K562 (cell line): Measurements from ENCODE around the gene AGTR1. TPM values are rescaled to one million over a fixed set of nuclear protein-coding genes. Genes with fewer than 3 reads are reported as not detected.

ENCODE experiments used
- ATAC-seq: fragments of 200-7000 bp; cut with Tn5 transposase; 3 replicates; pipeline ENCODE4 v1.9.1; 2020; ENCODE audit warnings: moderate library complexity
- BruUV-seq: library from RNA; stranded (reverse); fragments of 400-500 nt; replicated peaks from 2 replicates; lab custom pipeline; 2021; lab: Mats Ljungman, UMichigan
- CTCF ChIA-PET: fragments of 300-600 bp; formaldehyde crosslinking; extraction: SDS; loops from one replicate; lab custom pipeline; 2021; ENCODE audit warnings: low intra/inter-chr PET ratio; lab: Yijun Ruan, JAX
- POLR2A ChIA-PET: fragments of 300-600, 350-650 bp; sonication (Branson Sonifier 250); formaldehyde crosslinking; extraction: SDS; loops from one replicate; lab custom pipeline; 2021; ENCODE audit warnings: antibody characterized with exemption, inconsistent platforms; lab: Yijun Ruan, JAX
- DNase-seq, 4 experiments: peaks; one replicate each; pipeline versions ENCODE4 v3.0.0 to v3.0.0-alpha.2; 2011 to 2018; ENCODE audit warnings: low spot score in 3 of 4, mixed read lengths in 3 of 4; ENCODE audit errors: extremely low read depth in 1 of 4
- FAIRE-seq: peaks from 2 replicates; lab custom pipeline; 2011; peaks lifted over from hg19 to GRCh38; lab: Jason Lieb, UNC
- H2AFZ ChIP-seq: 2 replicates; pipeline ENCODE4 v1.6.0; 2011; ENCODE audit warnings: low read depth, low read length, control low read depth, inconsistent platforms
- H3K27ac ChIP-seq: fragments of 200-600 bp; 3 replicates; pipeline ENCODE4 v1.8.0; 2011; ENCODE audit warnings: low read depth, mild to moderate bottlenecking, control low read depth, inconsistent platforms, low read length, moderate library complexity, mixed read lengths; ENCODE audit errors: extremely low read depth
- H3K27me3 ChIP-seq, 2 experiments: fragments of 300-600 bp in 1 of 2; 2 replicates in 1 of 2; 3 replicates in 1 of 2; pipeline versions ENCODE4 v1.6.0 to v1.8.0; 2011; ENCODE audit warnings: inconsistent platforms in 2 of 2, low read length in 2 of 2, mild to moderate bottlenecking in 1 of 2, mixed read lengths in 1 of 2, moderate library complexity in 1 of 2; ENCODE audit not compliant: control insufficient read depth in 2 of 2, insufficient read depth in 2 of 2
- H3K36me3 ChIP-seq: fragments of 300-600 bp; 3 replicates; pipeline ENCODE4 v1.8.0; 2011; ENCODE audit warnings: mild to moderate bottlenecking, low read length, inconsistent platforms; ENCODE audit not compliant: control insufficient read depth, insufficient read depth
- H3K4me1 ChIP-seq, 2 experiments: fragments of 200-600 bp in 1 of 2; replicated peaks in 1 of 2; 2 replicates in 1 of 2; 3 replicates in 1 of 2; pipeline versions ENCODE4 v1.5.1 to v1.8.0; 2011; ENCODE audit warnings: inconsistent platforms in 2 of 2, low read length in 2 of 2, mild to moderate bottlenecking in 1 of 2, mixed read lengths in 1 of 2, moderate library complexity in 1 of 2; ENCODE audit not compliant: control insufficient read depth in 2 of 2, insufficient read depth in 2 of 2
- H3K4me2 ChIP-seq: 2 replicates; pipeline ENCODE4 v1.6.1; 2011; ENCODE audit warnings: low read length, control low read depth, inconsistent platforms, mixed read lengths; ENCODE audit not compliant: insufficient read depth
- H3K4me3 ChIP-seq: fragments of 200-600 bp; sonication (generic), shearing (Covaris generic); 2 replicates; pipeline ENCODE4 v1.5.1; 2016; ENCODE audit warnings: control low read depth, inconsistent platforms
- H3K79me2 ChIP-seq: fragments of 200-600 bp; 3 replicates; pipeline ENCODE4 v1.8.0; 2011; ENCODE audit warnings: low read length, inconsistent platforms; ENCODE audit not compliant: control insufficient read depth, insufficient read depth
- H3K9ac ChIP-seq, 2 experiments: 2 replicates each; pipeline versions ENCODE4 v1.6.0 to v1.6.1; 2011; ENCODE audit warnings: low read depth in 2 of 2, low read length in 2 of 2, control low read depth in 1 of 2, inconsistent platforms in 1 of 2, mild to moderate bottlenecking in 1 of 2, mixed read lengths in 1 of 2; ENCODE audit not compliant: insufficient read depth in 1 of 2
- H3K9me1 ChIP-seq: one replicate; pipeline ENCODE4 v1.6.0; 2011; ENCODE audit warnings: inconsistent platforms, mild to moderate bottlenecking, low read length, moderate library complexity; ENCODE audit not compliant: control insufficient read depth, insufficient read depth
- H3K9me3 ChIP-seq: replicated peaks from 2 replicates; pipeline ENCODE4 v1.5.1; 2011; ENCODE audit warnings: low read depth, low read length, inconsistent platforms; ENCODE audit not compliant: control insufficient read depth, insufficient read depth
- H4K20me1 ChIP-seq: replicated peaks from 2 replicates; pipeline ENCODE4 v1.6.1; 2011; ENCODE audit warnings: low read length, inconsistent platforms, mixed read lengths; ENCODE audit not compliant: control insufficient read depth, insufficient read depth
- BHLHE40 ChIP-seq: IDR thresholded peaks from 2 replicates; pipeline ENCODE4 v1.6.1; 2011; ENCODE audit warnings: low read length, improper control_type of control experiment
- DNMT1 ChIP-seq: fragments of 450-650 bp; IDR thresholded peaks from 2 replicates; pipeline ENCODE4 v1.6.1; 2016; ENCODE audit warnings: antibody characterized with exemption, mild to moderate bottlenecking
- FOS ChIP-seq: IDR thresholded peaks from 3 replicates; pipeline ENCODE4 v1.6.1; 2011; ENCODE audit not compliant: insufficient read length; ENCODE audit errors: extremely low read depth
- POLR2G ChIP-seq: fragments of 200-400 bp; formaldehyde crosslinking; IDR thresholded peaks from 2 replicates; pipeline ENCODE4 v1.6.1; 2017; ENCODE audit warnings: low read depth, mild to moderate bottlenecking, antibody characterized with exemption, low read length, moderate library complexity
- PRDM10 ChIP-seq: fragments of 450-650 bp; IDR thresholded peaks from 2 replicates; pipeline ENCODE4 v1.6.1; 2018; ENCODE audit not compliant: partially characterized antibody
- RAD51 ChIP-seq: fragments of 450-650 bp; IDR thresholded peaks from 2 replicates; pipeline ENCODE4 v1.7.1; 2016; ENCODE audit warnings: low read depth, mild to moderate bottlenecking, borderline replicate concordance
- SUPT5H ChIP-seq: fragments of 450-650 bp; IDR thresholded peaks from 2 replicates; pipeline ENCODE4 v1.6.1; 2016
- TAF1 ChIP-seq: IDR thresholded peaks from 2 replicates; pipeline ENCODE4 v1.6.1; 2011; ENCODE audit warnings: mild to moderate bottlenecking, low read length, moderate library complexity; ENCODE audit not compliant: insufficient read depth, control insufficient read depth, severe bottlenecking; ENCODE audit errors: extremely low read depth
- ZBED1 ChIP-seq: IDR thresholded peaks from 2 replicates; pipeline ENCODE4 v1.6.1; 2014
- ZNF124 ChIP-seq: sonication (generic); formaldehyde crosslinking; IDR thresholded peaks from 2 replicates; pipeline ENCODE4 v1.8.1; 2022; ENCODE audit warnings: missing genetic modification reagents
- ZNF57 ChIP-seq: fragments of 450-650 bp; formaldehyde crosslinking; IDR thresholded peaks from 2 replicates; pipeline ENCODE4 v1.4.0; 2020; ENCODE audit warnings: mild to moderate bottlenecking, moderate library complexity
- ZNF766 ChIP-seq: fragments of 200-800 bp; sonication (Bioruptor generic); conservative IDR thresholded peaks from 2 replicates; pipeline ENCODE4 v1.6.1; 2016; ENCODE audit warnings: missing genetic modification characterization, missing compliant biosample characterization
- ZNF77 ChIP-seq: fragments of 250-450 bp; sonication (Bioruptor Pico); IDR thresholded peaks from 2 replicates; pipeline ENCODE4 v1.5.0; 2020
- WGBS: fragments of 100-300 bp; shearing (Covaris generic); methylation state at CpG from one replicate; pipeline ENCODE4 v1.1.6; 2016; ENCODE audit warnings: low coverage, mixed read lengths; ENCODE audit not compliant: insufficient coverage; ENCODE audit errors: missing lambda C conversion rate; 5-methylcytosine and 5-hydroxymethylcytosine counted together
- in situ Hi-C: fragments of 300-500 bp; cut with MboI; formaldehyde crosslinking; loops from 4 replicates; pipeline ENCODE4 v1.15.0; 2018; ENCODE audit warnings: inconsistent platforms, mixed read lengths
- intact Hi-C: fragments of 100-400 bp; cut with micrococcal nuclease; formaldehyde crosslinking; loops from 2 replicates; pipeline ENCODE4 v1.14.2; 2022
- polyA plus RNA-seq, 8 experiments: library from polyadenylated mRNA; depleted of rRNA in 4 of 8; stranded (reverse) in 5 of 8; unstranded in 3 of 8; fragments of >200 nt; fragmentation: Nextera tagmentation in 2 of 8; fragmentation: Illumina TruSeq in 1 of 8; extraction: Ambion mirVana in 2 of 8; extraction: Trizol in 1 of 8; gene quantifications; 2 replicates each; pipeline versions ENCODE4 v1.2.1 to v1.2.3, GENCODE V29; 2011 to 2014; ENCODE audit warnings: inconsistent platforms in 1 of 8, missing spikeins in 1 of 8
- total RNA-seq, 7 experiments: library from RNA; depleted of rRNA in 6 of 7; stranded (reverse); fragments of >200 nt in 6 of 7; fragmentation: Illumina TruSeq in 2 of 7; extraction: Trizol in 2 of 7; gene quantifications; 2 replicates each; pipeline versions ENCODE4 v1.2.1 to v1.2.3, GENCODE V29; 2011 to 2021; ENCODE audit warnings: low replicate concordance in 1 of 7

The AGTR1 gene
- total and polyA plus RNA-seq, 9 of the 15 experiments (the other 6 are each of a cell fraction or from before 2014, with no cell fraction given), result not detected

- no peak for TF ChIP-seq PRDM10
- no peak for TF ChIP-seq ZNF766 (CRISPR knock-in tag)
- no peak for TF ChIP-seq RAD51
- TF ChIP-seq POLR2G, result no peak
Measured at GRCh38 chr3:148705314-148705713, 7.6 kb downstream of the AGTR1 start (continued).

- FAIRE-seq, result no peak
- Histone ChIP-seq H4K20me1 (no peaks in the 10 kb centered on the region), H3K4me1 (no peaks in the 10 kb centered on the region), H3K9me3 (no peaks in the 10 kb centered on the region), H3K27ac (no peak overlapping the region), H3K9me1 (no peaks in the 10 kb centered on the region), H3K36me3 (no peaks in the 10 kb centered on the region), H3K27me3 (no peaks in the 10 kb centered on the region), H3K4me3 (no peak overlapping the region), H2AFZ (no peak overlapping the region), H3K9ac (no peak overlapping the region), H3K79me2 (no peaks in the 10 kb centered on the region), H3K4me2 (no peak overlapping the region)
- in situ Hi-C loops, result no loop called here
- TF ChIP-seq TAF1 (no peak), ZBED1 (no peak), ZNF124 (CRISPR knock-in tag) (no peak), ZNF57 (CRISPR knock-in tag) (no peak), ZNF77 (CRISPR knock-in tag) (no peak), DNMT1 (no peak), SUPT5H (no peak), BHLHE40 (no peak), FOS (no peak)
- POLR2A ChIA-PET, result no interaction called here
- 0% methylated on average over 5 of the region's 5 CpGs for WGBS
- BruUV-seq, result no TSS peak
- CTCF ChIA-PET, result no interaction called here
- intact Hi-C loops, result no loop called here
- ATAC-seq, result no peak
- no peak for DNase-seq
Measured at GRCh38 chr3:148707601-148708380, 10.1 kb downstream of the AGTR1 start.
